Measurements from ENCODE around the gene ECE2. TPM values are rescaled to one million over a fixed set of nuclear protein-coding genes. Genes with fewer than 3 reads are reported as not detected.

ECE2 gene
- total RNA-seq, 1 donor from 2014 or later: not detected

DNA sequence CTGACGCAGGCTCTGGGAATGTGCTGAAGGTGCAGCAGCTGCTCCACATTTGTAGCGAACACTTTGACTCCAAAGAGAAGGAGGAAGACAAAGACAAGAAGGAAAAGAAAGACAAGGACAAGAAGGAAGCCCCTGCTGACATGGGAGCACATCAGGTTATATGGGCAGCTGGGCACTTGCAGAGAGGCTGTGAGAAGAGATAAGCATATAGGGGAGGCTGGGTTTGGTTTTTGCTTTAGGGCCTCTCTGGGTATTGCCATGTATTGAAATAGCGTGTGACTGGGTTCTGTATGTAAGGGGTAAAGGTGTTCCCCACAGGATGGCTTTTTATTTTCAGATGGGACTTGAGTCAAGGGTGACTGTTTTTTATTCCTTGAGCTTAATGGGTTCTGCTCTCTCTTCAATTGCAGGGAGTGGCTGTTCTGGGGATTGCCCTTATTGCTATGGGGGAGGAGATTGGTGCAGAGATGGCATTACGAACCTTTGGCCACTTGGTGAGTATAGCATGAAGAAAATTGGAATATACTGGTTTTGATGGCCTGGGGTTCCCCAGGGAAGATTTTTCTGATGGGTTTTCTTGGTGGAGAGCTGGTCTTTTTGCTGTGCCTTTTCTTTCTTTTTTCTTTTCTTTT is 30.6 kb downstream of the ECE2 start:
- no peak for DNase-seq (ENCODE audit: extremely low read depth, low read depth, low spot score)

DNA sequence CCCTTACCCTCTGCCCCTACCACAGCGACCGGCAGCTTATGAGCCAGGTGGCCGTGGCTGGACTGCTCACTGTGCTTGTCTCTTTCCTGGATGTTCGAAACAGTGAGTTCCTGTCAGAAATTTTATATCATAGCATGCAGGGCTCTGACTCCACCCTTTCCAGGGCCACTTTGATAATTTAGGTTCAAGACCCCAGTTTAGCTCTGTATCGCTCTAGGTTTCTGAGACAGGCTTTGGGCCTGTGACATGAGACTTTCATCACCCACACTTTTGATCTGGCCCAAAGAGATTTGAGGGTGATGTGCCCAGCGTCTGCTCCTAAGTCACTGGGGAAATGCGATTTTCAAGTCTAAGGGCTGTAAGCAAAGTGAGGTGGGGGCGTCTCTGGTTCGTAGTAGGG is 32.1 kb downstream of the ECE2 start:
- DNase-seq (ENCODE audit: extremely low read depth, low read depth, low spot score): no peak

DNA sequence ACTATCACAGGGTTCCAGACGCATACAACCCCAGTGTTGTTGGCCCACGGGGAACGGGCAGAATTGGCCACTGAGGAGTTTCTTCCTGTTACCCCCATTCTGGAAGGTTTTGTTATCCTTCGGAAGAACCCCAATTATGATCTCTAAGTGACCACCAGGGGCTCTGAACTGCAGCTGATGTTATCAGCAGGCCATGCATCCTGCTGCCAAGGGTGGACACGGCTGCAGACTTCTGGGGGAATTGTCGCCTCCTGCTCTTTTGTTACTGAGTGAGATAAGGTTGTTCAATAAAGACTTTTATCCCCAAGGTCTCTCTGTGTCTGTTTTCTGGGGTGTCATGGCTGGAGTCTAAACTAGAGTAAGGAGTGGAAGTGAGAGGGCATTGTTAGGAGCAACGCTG is 32.9 kb downstream of the ECE2 start:
- DNase-seq (ENCODE audit: extremely low read depth, low read depth, low spot score): no peak

DNA sequence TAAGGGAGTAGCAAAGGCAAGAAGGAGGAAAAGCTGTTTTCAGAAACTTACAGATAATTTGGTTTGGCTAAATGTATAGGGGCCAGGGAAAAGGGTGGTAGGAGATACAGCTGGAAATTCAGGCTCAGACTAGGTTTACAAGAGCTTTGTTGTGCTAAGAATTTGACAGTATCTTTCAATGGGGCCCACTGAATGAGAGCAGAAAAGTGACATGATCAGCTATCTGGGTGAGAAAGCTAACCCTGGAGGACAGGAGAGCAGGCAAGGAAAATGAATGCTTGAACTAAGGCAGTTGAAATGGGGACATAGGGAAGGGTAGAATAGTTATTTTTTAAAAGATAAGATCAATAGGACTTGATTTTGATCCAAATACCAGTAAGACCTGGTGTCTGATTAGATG is 35.8 kb downstream of the ECE2 start:
- DNase-seq (ENCODE audit: extremely low read depth, low read depth, low spot score): no peak

DNA sequence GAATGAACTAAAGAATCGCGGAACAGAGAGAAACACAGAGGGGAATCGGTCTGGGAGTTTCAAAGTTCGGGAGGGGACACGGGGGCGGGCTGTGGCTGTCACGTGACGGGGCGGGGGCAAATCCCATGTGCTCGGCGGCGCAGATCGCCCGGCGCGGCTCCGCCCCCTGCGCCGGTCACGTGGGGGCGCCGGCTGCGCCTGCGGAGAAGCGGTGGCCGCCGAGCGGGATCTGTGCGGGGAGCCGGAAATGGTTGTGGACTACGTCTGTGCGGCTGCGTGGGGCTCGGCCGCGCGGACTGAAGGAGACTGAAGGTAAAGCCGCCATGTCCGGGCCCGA is 38.5 kb downstream of the ECE2 start, which contains the start of gene EIF4G1:
TSS of gene EIF4G1 (plus strand) at position 244 of the 337 bp plus-strand sequence. CDS start 1,191 bp downstream, outside the sequence.
- DNase-seq (ENCODE audit: extremely low read depth, low read depth, low spot score): no peak

DNA sequence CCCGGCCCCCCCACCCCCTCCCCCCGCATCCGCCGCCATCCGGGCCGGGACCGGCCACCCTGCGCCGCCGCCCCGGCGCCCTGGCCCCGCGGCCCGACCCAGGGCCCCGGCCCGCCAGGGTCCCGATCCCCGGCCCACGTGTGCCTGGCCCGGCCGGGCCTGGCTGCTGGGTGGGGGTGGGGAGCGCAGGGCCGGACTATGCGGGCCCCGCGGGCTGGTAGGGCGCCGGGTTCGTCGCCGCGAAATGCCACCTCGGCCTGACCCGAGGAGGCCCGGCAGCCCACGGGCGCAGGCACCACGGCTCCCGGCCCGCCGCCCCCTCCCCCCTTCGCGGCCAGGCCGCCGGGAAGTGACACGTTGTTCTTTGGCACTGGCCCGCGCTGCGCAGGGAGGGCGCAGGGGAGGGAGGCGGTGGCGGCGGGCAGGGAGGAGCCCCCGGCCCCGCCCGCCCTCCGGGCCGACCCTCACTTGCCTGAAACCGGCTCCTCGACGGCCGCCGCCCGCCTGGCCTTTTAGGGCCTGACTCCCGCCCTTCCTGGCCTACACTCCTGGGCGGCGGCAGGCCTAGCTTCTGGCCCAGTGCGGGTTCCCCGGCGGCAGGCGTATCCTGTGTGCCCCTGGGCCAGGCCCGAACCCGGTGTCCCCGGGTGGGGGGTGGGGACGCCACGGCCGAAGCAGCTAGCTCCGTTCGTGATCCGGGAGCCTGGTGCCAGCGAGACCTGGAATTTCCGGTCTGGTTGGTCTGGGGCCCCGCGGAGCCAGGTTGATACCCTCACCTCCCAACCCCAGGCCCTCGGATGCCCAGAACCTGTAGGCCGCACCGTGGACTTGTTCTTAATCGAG is 39.1 kb downstream of the ECE2 start:
- DNase-seq (ENCODE audit: extremely low read depth, low read depth, low spot score): no peak

DNA sequence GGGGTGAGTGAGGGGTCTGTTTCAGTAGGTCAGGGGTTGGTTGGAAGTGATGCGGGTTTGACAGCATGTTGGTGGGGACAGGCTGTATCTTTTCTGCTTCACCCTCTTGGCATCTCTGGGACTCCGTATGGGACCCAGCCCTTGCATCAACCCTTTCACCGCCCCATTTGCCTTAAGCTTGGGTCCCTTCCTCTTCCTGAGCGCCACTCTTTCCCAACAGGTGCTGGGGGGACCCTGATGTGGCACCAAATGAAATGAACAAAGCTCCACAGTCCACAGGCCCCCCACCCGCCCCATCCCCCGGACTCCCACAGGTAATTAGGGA is 39.7 kb downstream of the ECE2 start:
- no peak for DNase-seq (ENCODE audit: extremely low read depth, low read depth, low spot score)

DNA sequence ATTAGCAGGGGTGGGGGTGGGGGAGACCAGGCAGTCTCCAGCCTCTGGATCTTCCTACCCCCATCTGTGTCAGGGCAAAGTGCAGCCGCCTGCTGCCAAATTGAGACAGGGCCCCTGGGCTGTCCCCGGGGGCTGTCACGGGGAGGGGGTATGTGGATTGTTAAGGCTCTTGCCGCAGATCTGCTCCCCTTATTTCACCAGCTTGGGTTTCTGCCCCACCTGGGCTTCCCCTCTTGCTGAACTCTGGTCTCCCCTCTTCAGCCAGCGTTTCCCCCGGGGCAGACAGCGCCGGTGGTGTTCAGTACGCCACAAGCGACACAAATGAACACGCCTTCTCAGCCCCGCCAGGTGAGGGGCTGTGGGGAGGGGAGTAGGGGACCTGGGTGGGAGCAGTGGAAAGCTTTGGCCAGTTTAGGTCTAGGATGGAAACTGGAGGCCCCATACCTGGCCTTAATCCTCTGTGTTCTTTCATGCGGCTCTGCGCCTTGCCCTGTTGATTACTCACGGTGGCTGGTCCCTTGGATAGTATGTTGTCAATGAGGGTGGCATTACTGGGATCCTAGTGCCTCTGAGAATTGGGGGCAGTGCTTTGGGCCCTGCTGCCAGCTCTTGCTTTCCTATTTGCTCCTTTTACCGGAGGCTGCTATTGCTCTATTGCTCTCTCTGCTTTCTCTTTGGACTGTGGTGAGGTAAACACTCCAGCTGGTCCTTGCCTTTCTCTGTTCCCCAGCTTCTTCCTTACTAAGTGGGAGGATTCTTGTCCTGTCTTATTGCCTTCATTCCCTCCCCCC is 40.2 kb downstream of the ECE2 start:
- no peak for DNase-seq (ENCODE audit: extremely low read depth, low read depth, low spot score)

DNA sequence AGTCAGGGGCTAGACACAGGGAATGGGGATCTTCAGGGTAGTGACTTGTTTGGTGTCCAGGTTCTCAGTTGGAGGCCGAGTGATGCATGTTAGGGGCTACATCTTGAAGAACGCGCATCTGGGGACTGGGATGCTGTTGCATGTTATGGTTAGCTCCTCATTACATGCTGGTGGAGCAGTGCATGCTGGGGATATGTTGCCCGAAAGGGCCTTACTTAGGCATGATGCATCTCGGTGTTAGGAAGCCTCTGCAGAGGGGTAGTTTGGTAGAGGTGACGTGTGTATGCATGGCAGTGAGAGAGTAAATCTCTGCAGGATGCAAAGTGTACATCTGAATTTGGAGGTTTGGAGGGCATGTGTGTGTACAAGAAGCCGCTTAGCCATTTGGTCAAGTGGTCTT is 41.0 kb downstream of the ECE2 start:
- DNase-seq (ENCODE audit: extremely low read depth, low read depth, low spot score): no peak

DNA sequence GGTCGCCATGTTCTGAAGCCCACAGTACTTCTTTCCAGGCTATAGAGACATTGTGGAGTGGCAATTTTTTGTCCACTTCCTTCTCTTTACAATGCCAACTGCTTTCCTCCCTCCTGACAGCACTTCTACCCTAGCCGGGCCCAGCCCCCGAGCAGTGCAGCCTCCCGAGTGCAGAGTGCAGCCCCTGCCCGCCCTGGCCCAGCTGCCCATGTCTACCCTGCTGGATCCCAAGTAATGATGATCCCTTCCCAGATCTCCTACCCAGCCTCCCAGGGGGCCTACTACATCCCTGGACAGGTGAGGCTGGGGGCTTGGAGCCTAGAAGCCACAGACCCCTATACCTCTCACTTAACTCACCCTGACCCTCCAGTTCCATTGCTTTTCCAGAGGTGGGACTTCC is 41.4 kb downstream of the ECE2 start:
- DNase-seq (ENCODE audit: extremely low read depth, low read depth, low spot score): no peak

DNA sequence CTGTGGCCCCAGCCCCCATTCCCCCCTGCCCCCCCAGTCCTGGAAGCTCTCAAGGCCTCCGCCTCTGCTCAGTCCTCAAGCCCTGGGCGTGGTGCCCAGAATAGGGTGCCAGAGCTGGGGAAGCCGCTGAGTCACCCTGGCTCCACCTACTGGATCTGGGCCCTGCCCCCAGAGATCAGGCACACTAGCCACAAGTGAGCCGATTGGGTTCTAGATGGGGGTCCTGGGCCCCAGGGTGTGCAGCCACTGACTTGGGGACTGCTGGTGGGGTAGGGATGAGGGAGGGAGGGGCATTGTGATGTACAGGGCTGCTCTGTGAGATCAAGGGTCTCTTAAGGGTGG is 44.3 kb downstream of the ECE2 start:
- no peak for DNase-seq (ENCODE audit: extremely low read depth, low read depth, low spot score)

DNA sequence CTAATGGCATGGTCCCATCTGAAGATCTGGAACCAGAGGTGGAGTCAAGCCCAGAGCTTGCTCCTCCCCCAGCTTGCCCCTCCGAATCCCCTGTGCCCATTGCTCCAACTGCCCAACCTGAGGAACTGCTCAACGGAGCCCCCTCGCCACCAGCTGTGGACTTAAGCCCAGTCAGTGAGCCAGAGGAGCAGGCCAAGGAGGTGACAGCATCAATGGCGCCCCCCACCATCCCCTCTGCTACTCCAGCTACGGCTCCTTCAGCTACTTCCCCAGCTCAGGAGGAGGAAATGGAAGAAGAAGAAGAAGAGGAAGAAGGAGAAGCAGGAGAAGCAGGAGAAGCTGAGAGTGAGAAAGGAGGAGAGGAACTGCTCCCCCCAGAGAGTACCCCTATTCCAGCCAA is 45.8 kb downstream of the ECE2 start:
- no peak for DNase-seq (ENCODE audit: extremely low read depth, low read depth, low spot score)

DNA sequence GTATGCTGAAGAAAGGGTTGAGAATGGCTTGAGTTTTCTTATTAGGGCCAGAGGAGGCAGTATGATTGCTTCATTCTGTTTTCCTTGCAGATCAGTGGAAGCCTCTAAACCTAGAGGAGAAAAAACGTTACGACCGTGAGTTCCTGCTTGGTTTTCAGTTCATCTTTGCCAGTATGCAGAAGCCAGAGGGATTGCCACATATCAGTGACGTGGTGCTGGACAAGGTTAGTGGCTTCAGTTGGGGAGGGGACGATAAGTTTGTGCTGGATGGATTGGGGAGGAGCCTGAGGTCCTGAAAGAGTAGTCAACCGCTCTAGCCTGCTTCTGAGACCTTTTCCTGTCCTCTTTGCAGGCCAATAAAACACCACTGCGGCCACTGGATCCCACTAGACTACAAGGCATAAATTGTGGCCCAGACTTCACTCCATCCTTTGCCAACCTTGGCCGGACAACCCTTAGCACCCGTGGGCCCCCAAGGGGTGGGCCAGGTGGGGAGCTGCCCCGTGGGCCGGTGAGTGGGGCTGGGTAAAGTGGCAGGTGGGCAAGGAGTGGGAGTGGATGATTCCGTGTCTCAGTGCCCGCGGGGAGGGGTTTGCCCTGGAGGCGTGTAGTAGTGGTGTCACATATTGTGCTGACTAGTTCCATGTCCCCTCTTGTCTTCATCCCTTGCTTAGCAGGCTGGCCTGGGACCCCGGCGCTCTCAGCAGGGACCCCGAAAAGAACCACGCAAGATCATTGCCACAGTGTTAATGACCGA is 47.1 kb downstream of the ECE2 start:
- no peak for DNase-seq (ENCODE audit: extremely low read depth, low read depth, low spot score)

DNA sequence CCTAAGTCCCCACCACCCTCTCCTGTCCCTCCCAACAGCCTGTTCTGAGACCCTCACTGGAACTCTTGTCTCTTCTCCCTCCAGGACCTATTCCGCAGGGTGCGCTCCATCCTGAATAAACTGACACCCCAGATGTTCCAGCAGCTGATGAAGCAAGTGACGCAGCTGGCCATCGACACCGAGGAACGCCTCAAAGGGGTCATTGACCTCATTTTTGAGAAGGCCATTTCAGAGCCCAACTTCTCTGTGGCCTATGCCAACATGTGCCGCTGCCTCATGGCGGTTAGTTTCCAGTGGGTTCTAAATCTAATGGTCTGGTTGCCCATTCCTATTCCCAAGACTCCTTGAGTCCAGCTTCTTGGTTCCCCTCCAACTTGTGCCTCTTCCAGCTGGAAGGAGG is 47.9 kb downstream of the ECE2 start:
- no peak for DNase-seq (ENCODE audit: extremely low read depth, low read depth, low spot score)

DNA sequence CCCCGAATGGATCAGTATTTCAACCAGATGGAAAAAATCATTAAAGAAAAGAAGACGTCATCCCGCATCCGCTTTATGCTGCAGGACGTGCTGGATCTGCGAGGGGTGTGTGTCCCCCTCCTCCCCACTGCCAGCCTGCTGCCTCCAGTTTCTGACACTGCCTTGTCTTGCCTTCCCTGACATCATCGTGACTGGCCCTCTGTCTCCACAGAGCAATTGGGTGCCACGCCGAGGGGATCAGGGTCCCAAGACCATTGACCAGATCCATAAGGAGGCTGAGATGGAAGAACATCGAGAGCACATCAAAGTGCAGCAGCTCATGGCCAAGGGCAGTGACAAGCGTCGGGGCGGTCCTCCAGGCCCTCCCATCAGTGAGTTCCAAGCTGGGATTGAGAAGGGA is 49.4 kb downstream of the ECE2 start:
- no peak for DNase-seq (ENCODE audit: extremely low read depth, low read depth, low spot score)

DNA sequence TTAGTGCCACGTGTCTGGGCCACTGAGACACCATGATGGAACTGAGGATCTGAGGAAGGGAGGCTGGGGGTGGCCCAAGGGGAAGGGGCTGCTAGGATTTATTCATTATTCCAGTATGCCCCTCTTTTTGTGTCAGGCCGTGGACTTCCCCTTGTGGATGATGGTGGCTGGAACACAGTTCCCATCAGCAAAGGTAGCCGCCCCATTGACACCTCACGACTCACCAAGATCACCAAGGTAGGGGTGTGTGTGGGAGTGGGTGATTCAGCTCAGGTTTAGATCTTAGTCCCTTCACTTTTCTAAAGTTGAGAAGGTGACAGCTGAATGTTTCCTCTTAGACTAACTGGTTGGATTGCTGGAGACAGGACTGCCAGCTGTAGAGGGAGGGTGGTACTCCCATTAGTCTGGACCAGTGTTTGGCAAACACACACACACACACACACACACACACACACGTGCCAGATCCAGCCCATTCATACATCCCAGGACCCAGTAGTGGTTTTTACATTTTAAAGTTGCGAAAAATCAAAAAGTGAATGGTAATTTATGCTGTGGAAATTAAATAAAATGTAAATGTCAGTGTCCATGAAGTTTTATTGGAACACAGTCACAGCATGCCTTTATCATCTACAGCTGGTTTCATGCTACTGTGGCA is 50.0 kb downstream of the ECE2 start:
- DNase-seq (ENCODE audit: extremely low read depth, low read depth, low spot score): no peak

DNA sequence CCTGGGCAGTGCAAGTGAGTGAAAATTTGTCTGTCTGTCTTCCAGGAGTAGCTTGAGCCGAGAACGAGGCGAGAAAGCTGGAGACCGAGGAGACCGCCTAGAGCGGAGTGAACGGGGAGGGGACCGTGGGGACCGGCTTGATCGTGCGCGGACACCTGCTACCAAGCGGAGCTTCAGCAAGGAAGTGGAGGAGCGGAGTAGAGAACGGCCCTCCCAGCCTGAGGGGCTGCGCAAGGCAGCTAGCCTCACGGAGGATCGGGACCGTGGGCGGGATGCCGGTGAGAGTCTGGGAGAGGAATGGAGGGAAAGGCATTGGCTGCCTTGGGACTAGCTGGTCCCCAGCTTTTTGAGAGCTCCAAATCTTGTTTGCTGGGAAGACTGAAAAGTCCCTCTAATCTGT is 51.3 kb downstream of the ECE2 start:
- DNase-seq (ENCODE audit: extremely low read depth, low read depth, low spot score): no peak

DNA sequence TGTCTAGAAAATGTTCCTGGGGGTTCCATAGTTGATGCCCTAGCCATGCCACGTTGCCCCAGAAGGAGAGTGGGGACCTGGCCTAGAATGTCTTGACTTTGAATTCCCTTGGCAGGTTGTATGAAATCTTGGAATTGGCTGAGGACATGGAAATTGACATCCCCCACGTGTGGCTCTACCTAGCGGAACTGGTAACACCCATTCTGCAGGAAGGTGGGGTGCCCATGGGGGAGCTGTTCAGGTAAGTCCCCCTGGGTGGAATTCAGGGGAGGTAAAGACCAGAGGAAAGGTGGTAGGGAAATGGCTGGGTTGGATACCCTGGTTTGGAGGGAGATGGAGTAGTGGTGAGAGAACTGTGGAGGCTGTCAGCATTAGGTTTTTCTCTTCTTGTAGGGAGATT is 52.7 kb downstream of the ECE2 start:
- DNase-seq (ENCODE audit: extremely low read depth, low read depth, low spot score): no peak

DNA sequence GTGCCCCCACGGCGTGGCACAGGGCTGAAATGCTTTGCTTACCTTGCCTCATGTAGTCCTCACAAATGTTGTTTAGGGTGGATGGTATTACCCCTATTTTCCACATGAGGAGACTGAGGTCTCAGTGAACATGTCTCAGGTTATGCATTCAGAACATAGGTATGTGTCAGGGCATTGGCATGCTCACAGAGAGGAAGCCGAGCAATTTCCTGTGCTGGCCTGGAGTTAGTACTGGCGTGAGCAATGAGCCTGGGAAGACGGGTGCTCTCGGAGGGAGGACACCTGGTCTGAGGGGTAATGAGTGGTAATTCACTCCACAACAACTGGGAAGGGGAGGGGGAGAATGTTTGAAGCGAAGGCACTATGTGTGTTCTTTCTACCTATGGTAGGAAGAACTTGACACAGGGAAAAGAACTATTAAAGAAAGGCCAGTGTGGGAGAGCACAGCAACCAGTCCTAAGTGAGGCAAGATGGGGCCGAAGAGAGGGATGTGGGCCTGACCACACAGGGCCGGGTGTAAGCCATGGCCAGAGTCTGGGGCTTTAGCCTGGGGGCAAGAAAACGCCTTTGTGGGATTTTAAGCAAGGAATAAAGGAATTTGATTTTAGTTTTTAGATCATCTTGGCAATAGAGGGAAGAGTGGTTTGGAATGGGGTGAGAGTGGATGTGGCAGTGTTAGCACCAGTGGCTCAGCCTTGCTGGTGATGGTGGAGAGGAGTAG is 56.7 kb downstream of the ECE2 start:
- peak; percentile 91 for DNase-seq (ENCODE audit: extremely low read depth, low read depth, low spot score)

DNA sequence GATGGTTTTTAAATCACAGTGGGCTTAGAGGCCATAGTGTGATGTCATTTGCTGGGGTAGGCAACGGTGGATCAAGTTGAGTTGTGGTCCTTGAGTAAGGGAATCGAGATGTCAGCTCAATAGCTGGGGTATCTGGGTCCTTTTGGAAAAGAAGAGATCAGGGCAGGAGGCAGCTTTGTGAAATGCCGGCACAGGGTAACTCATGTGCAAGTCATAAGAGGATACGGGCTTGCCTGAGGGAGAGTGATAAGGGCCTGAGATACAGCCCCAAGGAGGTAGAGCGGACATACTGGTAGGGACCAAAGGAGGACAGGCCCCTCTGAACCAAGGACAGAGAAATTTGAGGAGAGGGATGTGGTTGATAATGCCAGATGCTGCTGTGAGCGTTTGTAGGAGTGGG is 57.4 kb downstream of the ECE2 start:
- no peak for DNase-seq (ENCODE audit: extremely low read depth, low read depth, low spot score)
